ENCODE measurements around the gene DRD1. TPM values are rescaled to one million over a fixed set of nuclear protein-coding genes. Genes with fewer than 3 reads are reported as not detected.

DRD1 gene
- total and polyA plus RNA-seq, 2 experiments from 2014 or later: 1.3 to 4.0 TPM

DNA sequence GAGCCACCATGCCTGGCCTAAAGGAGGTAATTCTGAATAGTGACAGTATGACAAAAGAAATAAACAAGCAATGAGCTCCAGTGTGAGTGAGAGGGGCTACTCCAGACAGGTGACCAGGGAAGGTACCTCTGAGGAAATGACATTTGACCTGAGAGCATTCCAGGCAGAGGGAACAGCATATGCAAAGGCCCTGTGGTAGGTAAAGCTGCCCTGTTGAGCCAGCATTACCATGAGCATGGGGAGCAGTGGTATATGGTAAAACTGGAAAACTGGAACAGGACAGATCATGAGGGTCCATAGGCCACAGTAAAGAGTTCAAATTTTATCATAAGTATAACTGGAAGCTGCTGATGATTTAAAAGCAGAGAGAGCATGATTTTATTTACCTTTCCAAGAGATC, 28.4 kb upstream of the DRD1 start:
- no peak for TF ChIP-seq CTCF (IDR thresholded peaks at IDR 0.05; ENCODE audit: low read depth, low read length)
- no peak for DNase-seq (ENCODE audit: low read depth in 1 of 2, low spot score in 1 of 2)
- no peak overlapping the region for H3K27ac ChIP-seq
- no peaks in the 10 kb centered on the region for H3K9me3 ChIP-seq (ENCODE audit: low read depth)
- no peaks in the 10 kb centered on the region for H3K27me3 ChIP-seq
- no peaks in the 10 kb centered on the region for H3K36me3 ChIP-seq
- no peak overlapping the region for H3K4me3 ChIP-seq
- H3K4me1 ChIP-seq (ENCODE audit: low read depth): no peaks in the 10 kb centered on the region

DNA sequence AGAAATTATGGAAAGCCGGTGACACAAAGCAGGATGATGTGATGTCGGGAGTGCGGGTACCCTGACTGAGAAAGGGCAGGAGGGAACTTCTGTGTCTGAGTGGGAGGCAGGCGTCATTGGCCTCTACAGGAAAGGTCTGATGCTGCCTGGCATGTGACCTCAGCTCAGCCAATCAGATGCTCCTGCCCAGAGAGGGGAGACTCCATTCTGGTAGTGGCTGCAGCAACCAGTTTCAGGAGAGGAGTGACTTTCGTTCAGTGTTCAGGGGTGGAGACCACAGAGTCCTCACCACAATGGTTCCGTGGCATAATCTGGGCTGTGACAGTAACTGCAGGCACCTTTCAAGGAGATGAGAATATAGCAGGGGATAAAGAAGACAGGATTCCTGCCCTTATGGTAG, 27.6 kb upstream of the DRD1 start:
- Histone ChIP-seq H3K27ac (no peak overlapping the region), H3K27me3 (no peaks in the 10 kb centered on the region), H3K4me3 (no peak overlapping the region), H3K4me1 (ENCODE audit: low read depth) (no peaks in the 10 kb centered on the region), H3K9me3 (ENCODE audit: low read depth) (no peaks in the 10 kb centered on the region), H3K36me3 (no peaks in the 10 kb centered on the region)
- DNase-seq (ENCODE audit: low read depth in 1 of 2, low spot score in 1 of 2): no peak
- TF ChIP-seq CTCF (IDR thresholded peaks at IDR 0.05; ENCODE audit: low read depth, low read length): no peak

- H3K27ac ChIP-seq: no peak overlapping the region
- H3K36me3 ChIP-seq: no peaks in the 10 kb centered on the region
- H3K9me3 ChIP-seq (ENCODE audit: low read depth): no peaks in the 10 kb centered on the region
- no peak for DNase-seq (ENCODE audit: low read depth in 1 of 2, low spot score in 1 of 2)
- no peak for TF ChIP-seq CTCF (IDR thresholded peaks at IDR 0.05; ENCODE audit: low read depth, low read length)
- no peak overlapping the region for H3K4me3 ChIP-seq
- no peaks in the 10 kb centered on the region for H3K27me3 ChIP-seq
- H3K4me1 ChIP-seq (ENCODE audit: low read depth): no peaks in the 10 kb centered on the region
These were observed 27.2 kb upstream of the DRD1 start for GRCh38 chr5:175471196-175471595.

DNA sequence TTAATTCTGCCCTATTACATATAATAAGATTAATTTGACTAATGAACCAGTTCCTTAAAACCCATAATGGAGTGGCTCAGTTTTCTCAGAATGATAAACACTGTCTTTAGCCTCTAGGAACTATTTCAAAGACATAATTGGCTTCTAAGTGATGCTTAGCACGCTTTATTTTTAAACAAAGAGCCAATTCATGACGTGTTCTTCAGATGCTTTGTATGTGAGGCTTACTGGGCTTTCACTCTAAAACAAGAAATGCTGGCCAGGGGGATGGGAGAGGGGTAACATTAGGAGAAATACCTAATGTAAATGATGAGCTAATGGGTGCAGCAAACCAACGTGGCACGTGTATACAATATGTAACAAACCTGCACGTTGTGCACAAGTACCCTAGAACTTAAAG, 26.8 kb upstream of the DRD1 start:
- Histone ChIP-seq H3K9me3 (ENCODE audit: low read depth) (no peaks in the 10 kb centered on the region), H3K4me1 (ENCODE audit: low read depth) (no peaks in the 10 kb centered on the region), H3K4me3 (no peak overlapping the region), H3K27me3 (no peaks in the 10 kb centered on the region), H3K36me3 (no peaks in the 10 kb centered on the region), H3K27ac (no peak overlapping the region)
- TF ChIP-seq CTCF (IDR thresholded peaks at IDR 0.05; ENCODE audit: low read depth, low read length): no peak
- no peak for DNase-seq (ENCODE audit: low read depth in 1 of 2, low spot score in 1 of 2)

- no peaks in the 10 kb centered on the region for H3K9me3 ChIP-seq (ENCODE audit: low read depth)
- no peak for TF ChIP-seq CTCF (IDR thresholded peaks at IDR 0.05; ENCODE audit: low read depth, low read length)
- no peak overlapping the region for H3K4me3 ChIP-seq
- H3K27ac ChIP-seq: no peak overlapping the region
- no peaks in the 10 kb centered on the region for H3K27me3 ChIP-seq
- no peak for DNase-seq (ENCODE audit: low read depth in 1 of 2, low spot score in 1 of 2)
- H3K4me1 ChIP-seq (ENCODE audit: low read depth): no peaks in the 10 kb centered on the region
- H3K36me3 ChIP-seq: no peaks in the 10 kb centered on the region
These were observed 25.9 kb upstream of the DRD1 start for GRCh38 chr5:175469916-175470315.

DNA sequence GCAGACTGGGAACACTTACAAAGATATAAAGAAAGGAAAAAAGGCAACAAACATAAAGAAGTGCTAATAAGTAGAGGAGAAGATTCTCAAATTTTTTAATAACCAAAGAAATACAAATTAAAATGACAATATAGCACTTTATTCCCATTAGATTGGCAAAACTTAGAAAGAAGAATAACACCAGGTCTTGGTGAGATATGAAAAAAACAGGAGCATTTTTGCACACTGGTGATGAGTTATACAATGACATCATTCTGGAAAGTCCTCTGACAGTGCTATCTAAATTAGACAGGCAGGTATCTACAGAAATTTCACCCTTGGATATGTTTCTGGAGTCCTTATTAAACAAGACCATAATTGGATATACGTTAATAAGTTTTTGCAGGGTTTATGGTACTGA, 24.9 kb upstream of the DRD1 start:
- Histone ChIP-seq H3K36me3 (no peaks in the 10 kb centered on the region), H3K27me3 (no peaks in the 10 kb centered on the region), H3K4me1 (ENCODE audit: low read depth) (no peaks in the 10 kb centered on the region), H3K4me3 (no peak overlapping the region), H3K9me3 (ENCODE audit: low read depth) (no peaks in the 10 kb centered on the region), H3K27ac (no peak overlapping the region)
- no peak for TF ChIP-seq CTCF (IDR thresholded peaks at IDR 0.05; ENCODE audit: low read depth, low read length)
- no peak for DNase-seq (ENCODE audit: low read depth in 1 of 2, low spot score in 1 of 2)

Measured in cardiac muscle cell (in vitro differentiated cells and primary cell).